NT2/D1 (cell line): ENCODE measurements around the gene GPR62.

Source experiments
- SUZ12 ChIP-seq: IDR thresholded peaks from 2 replicates; pipeline ENCODE4 v1.6.1; 2011; ENCODE audit not compliant: insufficient read length, insufficient read depth; ENCODE audit errors: extremely low read depth
- ZNF274 ChIP-seq: IDR thresholded peaks from 2 replicates; pipeline ENCODE4 v1.6.1; 2011; ENCODE audit warnings: mild to moderate bottlenecking, low read depth, low read length

- TF ChIP-seq SUZ12 (no peak), ZNF274 (no peak)
Measured at GRCh38 chr3:51971350-51971749, 16.2 kb downstream of the GPR62 start.
